ENCODE results near the gene PAX3.
A peak's percentile ranks its signal among the peaks of the same experiment; 100 is the strongest.

The PAX3 gene

GRCh38 chr2:222333397-222333796 lies 34.6 kb upstream of the PAX3 start:
- peaks cover 21% of the 10 kb centered on the region for H3K9me3 Mint-ChIP-seq
- no peak overlapping the region for H3K4me3 Mint-ChIP-seq
- H3K36me3 Mint-ChIP-seq (ENCODE audit: low read depth) = peaks cover 4% of the 10 kb centered on the region
- TF ChIP-seq CTCF (IDR thresholded peaks at IDR 0.05; ENCODE audit: unreplicated experiment in 3 of 3) = no peak
- no peaks in the 10 kb centered on the region for H3K4me1 Mint-ChIP-seq
- no peak overlapping the region for H3K27ac Mint-ChIP-seq
- H3K27me3 Mint-ChIP-seq (ENCODE audit: low read depth) = no peaks in the 10 kb centered on the region

- H3K36me3 Mint-ChIP-seq (ENCODE audit: low read depth) = peaks cover 4% of the 10 kb centered on the region
- no peaks in the 10 kb centered on the region for H3K4me1 Mint-ChIP-seq
- peaks cover 2% of the 10 kb centered on the region for H3K27me3 Mint-ChIP-seq (ENCODE audit: low read depth)
- H3K4me3 Mint-ChIP-seq = no peak overlapping the region
- H3K27ac Mint-ChIP-seq = no peak overlapping the region
- no peak for TF ChIP-seq CTCF (IDR thresholded peaks at IDR 0.05; ENCODE audit: unreplicated experiment in 3 of 3)
- H3K9me3 Mint-ChIP-seq = peaks cover 21% of the 10 kb centered on the region
Measured at GRCh38 chr2:222332116-222332515, 33.3 kb upstream of the PAX3 start.

- peaks cover 3% of the 10 kb centered on the region for H3K27me3 Mint-ChIP-seq (ENCODE audit: low read depth)
- no peaks in the 10 kb centered on the region for H3K4me1 Mint-ChIP-seq
- TF ChIP-seq CTCF (IDR thresholded peaks at IDR 0.05; ENCODE audit: unreplicated experiment in 3 of 3) = no peak
- no peak overlapping the region for H3K27ac Mint-ChIP-seq
- H3K36me3 Mint-ChIP-seq (ENCODE audit: low read depth) = peaks cover 4% of the 10 kb centered on the region
- H3K4me3 Mint-ChIP-seq = no peak overlapping the region
- H3K9me3 Mint-ChIP-seq = peaks cover 21% of the 10 kb centered on the region
Measured at GRCh38 chr2:222330910-222331309, 32.1 kb upstream of the PAX3 start.

GRCh38 chr2:222322236-222322635 lies 23.4 kb upstream of the PAX3 start:
- H3K27ac Mint-ChIP-seq = peak overlapping the region in 1 of 3 experiments; percentile 97
- no peaks in the 10 kb centered on the region for H3K36me3 Mint-ChIP-seq (ENCODE audit: low read depth)
- peaks cover 52% of the 10 kb centered on the region for H3K27me3 Mint-ChIP-seq (ENCODE audit: low read depth)
- H3K4me3 Mint-ChIP-seq = peak overlapping the region; percentile 11 to 79 (median 60)
- H3K9me3 Mint-ChIP-seq = no peaks in the 10 kb centered on the region
- H3K4me1 Mint-ChIP-seq = peaks cover 22% of the 10 kb centered on the region
- TF ChIP-seq CTCF (IDR thresholded peaks at IDR 0.05; ENCODE audit: unreplicated experiment in 3 of 3) = no peak

GRCh38 chr2:222320436-222321395 lies 21.9 kb upstream of the PAX3 start:
- TF ChIP-seq CTCF (IDR thresholded peaks at IDR 0.05; ENCODE audit: unreplicated experiment in 3 of 3) = no peak

More at GRCh38 chr2:222320436-222321395, 21.9 kb upstream of the PAX3 start:
- Mint-ChIP-seq H3K36me3 (ENCODE audit: low read depth) (no peaks in the 10 kb centered on the region), H3K9me3 (no peaks in the 10 kb centered on the region), H3K4me1 (peaks cover 22% of the 10 kb centered on the region), H3K4me3 (peak overlapping the region; percentile 94 to 96 (median 94)), H3K27ac (peak overlapping the region; percentile 95 to 99 (median 97)), H3K27me3 (ENCODE audit: low read depth) (peaks cover 64% of the 10 kb centered on the region)

All from nephron (organoid).